ENCODE data around the gene GON4L.

- TF ChIP-seq POLR2A (IDR thresholded peaks at IDR 0.05; ENCODE audit: low read length): no peak
- no peak for TF ChIP-seq GATA1 (IDR thresholded peaks at IDR 0.05; ENCODE audit: low read depth, low read length)
Measured at GRCh38 chr1:155793213-155793612, 63.8 kb downstream of the GON4L start.

All from erythroblast (primary cell).